GM21528 (cell line): ENCODE results near the gene MAPK6.
"Not testable (repeated sequence)": the region's sequence is repeated elsewhere in the genome, so short reads cannot be mapped to it uniquely, and the experiment has no call there.

Experiments used
- ATAC-seq: cut with Tn5 transposase; IDR thresholded peaks from one replicate; pipeline ENCODE4 v1.9.1; 2021; ENCODE audit warnings: mild to moderate bottlenecking, moderate library complexity; ENCODE audit not compliant: unreplicated experiment, low FRiP score

Gene MAPK6

GRCh38 chr15:52042051-52042851 is 23.2 kb downstream of the MAPK6 start:
- no peak for ATAC-seq

GRCh38 chr15:52045795-52046298 is 26.8 kb downstream of the MAPK6 start:
- ATAC-seq: not testable (repeated sequence)

- not testable (repeated sequence) for ATAC-seq
Observed at GRCh38 chr15:52046552-52046951, 27.5 kb downstream of the MAPK6 start.

GRCh38 chr15:52050416-52050815 is 31.4 kb downstream of the MAPK6 start:
- ATAC-seq: no peak

- no peak for ATAC-seq
Observed at GRCh38 chr15:52052066-52052935, 33.3 kb downstream of the MAPK6 start.

- ATAC-seq: no peak
Observed at GRCh38 chr15:52054381-52054780, 35.4 kb downstream of the MAPK6 start.

GRCh38 chr15:52054858-52055257 is 35.8 kb downstream of the MAPK6 start:
- not testable (repeated sequence) for ATAC-seq

- no peak for ATAC-seq
Observed at GRCh38 chr15:52056001-52056400, 37.0 kb downstream of the MAPK6 start.

- ATAC-seq: no peak
Observed at GRCh38 chr15:52056496-52056895, 37.5 kb downstream of the MAPK6 start.

GRCh38 chr15:52057996-52058395 is 39.0 kb downstream of the MAPK6 start:
- ATAC-seq: no peak

- ATAC-seq: no peak
Observed at GRCh38 chr15:52060501-52060900, 41.5 kb downstream of the MAPK6 start.

GRCh38 chr15:52066842-52067544 is 48.0 kb downstream of the MAPK6 start:
- no peak for ATAC-seq

GRCh38 chr15:52067545-52067926 is 48.5 kb downstream of the MAPK6 start:
- no peak for ATAC-seq

- ATAC-seq: no peak
Observed at GRCh38 chr15:52068004-52068615, 49.1 kb downstream of the MAPK6 start.

- no peak for ATAC-seq
Observed at GRCh38 chr15:52069559-52069958, 50.5 kb downstream of the MAPK6 start.

- no peak for ATAC-seq
Observed at GRCh38 chr15:52071570-52071969, 52.6 kb downstream of the MAPK6 start.

GRCh38 chr15:52076889-52077781 is 58.1 kb downstream of the MAPK6 start:
- no peak for ATAC-seq

GRCh38 chr15:52078197-52078875 is 59.3 kb downstream of the MAPK6 start:
- no peak for ATAC-seq
